Measurements from ENCODE around the gene MAJIN.
"Not testable (repeated sequence)": the region's sequence is repeated elsewhere in the genome, so short reads cannot be mapped to it uniquely, and the experiment has no call there.

The MAJIN gene

GRCh38 chr11:64971421-64972233, at the start of gene MAJIN:
Gene MAJIN (minus strand): TSS chr11:64972108. CDS start chr11:64959405, 12,703 bp downstream.
- FAIRE-seq, result peak; percentile 52
- peak; percentile 74 for DNase-seq (ENCODE audit: extremely low spot score, insufficient read length, low read depth)

- FAIRE-seq, result no peak
- DNase-seq (ENCODE audit: extremely low spot score, insufficient read length, low read depth), result no peak
Observed at GRCh38 chr11:65021509-65021908, 49.6 kb upstream of the MAJIN start.

GRCh38 chr11:65021003-65021402, 49.1 kb upstream of the MAJIN start:
- DNase-seq (ENCODE audit: extremely low spot score, insufficient read length, low read depth) (no peak), FAIRE-seq (no peak)

- DNase-seq (ENCODE audit: extremely low spot score, insufficient read length, low read depth), result no peak
- FAIRE-seq, result no peak
Observed at GRCh38 chr11:65019824-65020223, 47.9 kb upstream of the MAJIN start.

- no peak for DNase-seq (ENCODE audit: extremely low spot score, insufficient read length, low read depth)
- no peak for FAIRE-seq
Observed at GRCh38 chr11:65017937-65018336, 46.0 kb upstream of the MAJIN start.

GRCh38 chr11:65016705-65017104, 44.8 kb upstream of the MAJIN start:
- FAIRE-seq (no peak), DNase-seq (ENCODE audit: extremely low spot score, insufficient read length, low read depth) (no peak)

- FAIRE-seq, result no peak
- no peak for DNase-seq (ENCODE audit: extremely low spot score, insufficient read length, low read depth)
Observed at GRCh38 chr11:65014726-65015227, 42.9 kb upstream of the MAJIN start.

- FAIRE-seq (peak; percentile 85), DNase-seq (ENCODE audit: extremely low spot score, insufficient read length, low read depth) (peak; percentile 91)
Observed at GRCh38 chr11:65013888-65014725, 42.2 kb upstream of the MAJIN start, which contains the start of gene ARL2. Gene ARL2 (plus strand): TSS chr11:65014160. CDS start chr11:65014208, 48 bp downstream.

- FAIRE-seq (peak; percentile 85), DNase-seq (ENCODE audit: extremely low spot score, insufficient read length, low read depth) (peak; percentile 83)
Observed at GRCh38 chr11:65013130-65013887, 41.4 kb upstream of the MAJIN start.

- DNase-seq (ENCODE audit: extremely low spot score, insufficient read length, low read depth) (no peak), FAIRE-seq (no peak)
Observed at GRCh38 chr11:65008873-65009272, 37.0 kb upstream of the MAJIN start.

GRCh38 chr11:65008016-65008415, 36.1 kb upstream of the MAJIN start:
- DNase-seq (ENCODE audit: extremely low spot score, insufficient read length, low read depth) (no peak), FAIRE-seq (no peak)

- not testable (repeated sequence) for FAIRE-seq
Observed at GRCh38 chr11:65003968-65004367, 32.1 kb upstream of the MAJIN start.

GRCh38 chr11:65003282-65003681, 31.4 kb upstream of the MAJIN start:
- DNase-seq (ENCODE audit: extremely low spot score, insufficient read length, low read depth), result no peak
- no peak for FAIRE-seq

More at GRCh38 chr11:65003968-65004367, 32.1 kb upstream of the MAJIN start:
- DNase-seq (ENCODE audit: extremely low spot score, insufficient read length, low read depth), result not testable (repeated sequence)

- no peak for DNase-seq (ENCODE audit: extremely low spot score, insufficient read length, low read depth)
Observed at GRCh38 chr11:65002706-65003105, 30.8 kb upstream of the MAJIN start.

GRCh38 chr11:64999478-64999877, 27.6 kb upstream of the MAJIN start:
- DNase-seq (ENCODE audit: extremely low spot score, insufficient read length, low read depth), result no peak
- FAIRE-seq, result no peak

More at GRCh38 chr11:65002706-65003105, 30.8 kb upstream of the MAJIN start:
- FAIRE-seq, result no peak

GRCh38 chr11:64998690-64999431, 27.0 kb upstream of the MAJIN start:
- DNase-seq (ENCODE audit: extremely low spot score, insufficient read length, low read depth) (no peak), FAIRE-seq (no peak)

GRCh38 chr11:64998141-64998540, 26.2 kb upstream of the MAJIN start:
- no peak for FAIRE-seq

GRCh38 chr11:64996710-64997380, 24.9 kb upstream of the MAJIN start, which contains the start of gene BATF2:
Gene BATF2 (minus strand): TSS chr11:64996971. CDS start chr11:64996914, 57 bp downstream.
- DNase-seq (ENCODE audit: extremely low spot score, insufficient read length, low read depth) (peak; percentile 29), FAIRE-seq (no peak)

More at GRCh38 chr11:64998141-64998540, 26.2 kb upstream of the MAJIN start:
- no peak for DNase-seq (ENCODE audit: extremely low spot score, insufficient read length, low read depth)

GRCh38 chr11:64996327-64996709, 24.4 kb upstream of the MAJIN start:
- DNase-seq (ENCODE audit: extremely low spot score, insufficient read length, low read depth) (no peak), FAIRE-seq (no peak)

Measured in GM18507 (cell line).